ENCODE data around the gene ABLIM1. TPM values are rescaled to one million over a fixed set of nuclear protein-coding genes. Genes with fewer than 3 reads are reported as not detected.

Gene ABLIM1
- total RNA-seq, 2 donors from 2014 or later: 79.4 to 123 TPM

DNA sequence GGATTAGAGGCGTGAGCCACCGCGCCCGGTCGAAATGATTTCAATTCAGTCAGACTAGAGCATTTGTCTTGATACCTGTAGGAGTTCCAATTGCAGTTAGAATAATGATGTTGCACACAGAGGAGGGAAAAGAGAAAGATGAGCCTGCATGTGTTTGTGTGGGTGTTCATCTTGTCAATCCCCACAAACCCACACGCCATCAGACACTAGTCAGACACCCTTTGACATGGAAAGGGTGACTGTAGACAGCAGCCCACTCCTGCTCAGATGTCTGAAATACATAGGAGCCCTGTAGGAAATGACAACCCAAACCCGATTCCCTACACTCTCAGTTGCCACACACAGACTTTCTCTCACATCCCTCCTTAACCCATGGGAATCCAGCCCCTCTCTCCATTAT, 92.0 kb downstream of the ABLIM1 start:
- intact Hi-C loops (cut with DNase I): no loop called here
- DNase-seq (ENCODE audit: low spot score): no peak

DNA sequence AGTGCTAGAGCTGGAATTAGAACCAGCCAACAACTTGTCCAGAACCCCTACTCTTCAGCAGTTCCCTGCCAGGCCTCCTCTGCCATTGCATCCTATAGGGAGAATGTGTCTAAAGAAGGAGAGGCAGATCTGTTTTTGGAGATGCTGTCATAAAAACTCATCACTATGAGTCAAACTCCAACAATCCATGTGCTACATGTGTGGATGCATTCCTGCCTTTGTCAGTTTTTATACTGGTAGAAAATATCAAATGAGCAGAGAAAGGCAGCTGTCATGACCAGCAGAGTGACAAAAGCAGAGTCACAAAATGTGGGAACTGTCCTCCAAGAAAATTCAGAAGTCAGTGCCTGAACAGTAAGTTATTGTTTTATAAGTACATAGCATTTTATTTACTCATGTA, 93.0 kb downstream of the ABLIM1 start:
- intact Hi-C loops (cut with DNase I): no loop called here
- DNase-seq (ENCODE audit: low spot score): no peak

DNA sequence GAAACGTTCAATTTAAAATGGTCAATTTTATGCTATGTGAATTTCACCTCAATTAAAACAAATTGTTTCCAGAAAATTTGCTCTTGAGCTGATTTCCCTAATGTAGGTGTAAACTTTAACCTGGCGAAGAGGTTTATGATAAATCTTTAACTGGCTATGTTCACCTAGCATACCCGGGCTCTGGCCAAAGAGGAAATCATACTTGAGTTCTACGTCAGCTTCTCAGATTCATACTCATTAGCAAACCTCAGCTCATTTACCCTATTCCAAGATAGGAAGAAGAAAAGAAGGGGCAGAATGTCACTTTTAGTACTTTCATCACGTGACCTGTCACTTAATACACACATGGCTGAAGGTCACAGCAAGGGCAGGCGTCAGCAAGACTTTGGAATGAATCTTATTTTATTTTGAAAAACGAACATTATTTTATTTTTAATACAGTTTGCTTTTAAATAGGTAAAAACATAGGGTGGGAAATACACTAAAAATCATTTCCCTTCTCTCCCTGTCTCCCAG, 97.0 kb downstream of the ABLIM1 start:
- no peak for DNase-seq (ENCODE audit: low spot score)
- intact Hi-C loops (cut with DNase I): no loop called here

- intact Hi-C loops (cut with DNase I): no loop called here
- DNase-seq (ENCODE audit: low spot score): no peak
Observed at GRCh38 chr10:114560144-114560543, 97.9 kb downstream of the ABLIM1 start.

DNA sequence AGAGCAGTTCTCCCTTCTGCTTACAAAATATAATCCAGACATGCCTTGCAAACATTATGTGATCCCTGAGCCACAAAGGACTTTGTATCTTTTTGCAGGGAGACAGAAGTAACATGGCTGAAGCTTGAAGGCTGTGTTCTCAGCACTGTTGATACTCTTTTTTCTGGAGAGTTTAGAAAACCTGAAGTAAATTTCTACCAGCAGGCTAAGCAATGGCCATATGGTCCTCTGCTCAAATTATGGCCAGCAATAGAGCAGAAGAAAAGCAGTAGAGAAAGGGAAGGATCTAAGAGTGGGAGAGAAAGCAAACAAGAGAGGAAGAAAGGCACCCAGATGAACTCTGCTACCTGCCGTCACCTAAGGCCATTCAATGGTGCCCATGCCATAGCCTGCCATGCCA, 98.4 kb downstream of the ABLIM1 start:
- intact Hi-C loops (cut with DNase I): loop anchor here in 1 of 2 donors (5.0 kb wide), 1 partner anchor 943 kb away; no protein-coding TSS in a partner anchor
- DNase-seq (ENCODE audit: low spot score): no peak

GRCh38 chr10:114557854-114558253, 100.2 kb downstream of the ABLIM1 start:
- no peak for DNase-seq (ENCODE audit: low spot score)
- intact Hi-C loops (cut with DNase I): loop anchor here in 1 of 2 donors (5.0 kb wide), 1 partner anchor 944 kb away; no protein-coding TSS in a partner anchor

DNA sequence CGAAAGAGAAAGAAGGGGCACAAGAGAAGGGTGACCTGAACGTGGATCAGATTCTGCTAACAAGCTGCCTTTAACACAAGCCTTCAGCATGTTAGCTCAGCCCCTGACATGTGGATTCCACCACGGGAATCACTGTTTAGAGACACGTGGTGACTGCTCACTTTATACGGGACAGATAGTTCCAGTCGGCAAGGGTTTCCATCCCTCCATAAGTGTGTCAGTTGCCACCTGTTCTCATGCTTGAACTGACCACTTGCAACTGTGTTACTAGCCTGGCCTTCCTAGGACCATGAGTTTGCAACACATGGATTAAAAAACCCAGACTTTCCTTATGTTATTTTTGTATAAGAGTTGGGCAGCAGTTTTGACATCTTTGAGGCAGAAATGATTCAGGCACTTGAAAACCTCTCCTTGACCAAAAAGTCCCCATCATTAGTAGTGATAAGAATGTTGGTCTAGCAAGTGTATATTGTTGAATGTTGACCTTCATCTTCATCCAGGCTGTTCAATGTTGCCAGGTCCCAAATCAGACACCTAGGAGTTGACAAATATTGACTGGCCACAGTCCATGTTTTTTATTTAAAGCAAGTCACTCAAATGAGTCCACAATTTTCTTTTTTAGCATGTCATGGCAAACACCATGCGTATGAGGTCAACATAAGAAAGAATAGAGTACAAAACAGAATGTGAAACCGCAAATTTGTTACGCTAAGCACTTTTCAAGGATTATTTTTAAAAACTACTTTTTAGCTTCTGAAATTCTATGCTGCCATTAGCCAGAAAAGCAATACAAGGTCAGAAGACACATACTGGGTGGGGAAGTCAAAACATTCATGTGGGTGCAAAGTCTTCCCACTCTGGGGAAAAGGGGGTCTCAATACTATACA, 101.6 kb downstream of the ABLIM1 start:
- intact Hi-C loops (cut with DNase I): loop anchor here in 1 of 2 donors (5.0 kb wide), 1 partner anchor 946 kb away; no protein-coding TSS in a partner anchor
- DNase-seq (ENCODE audit: low spot score): no peak

DNA sequence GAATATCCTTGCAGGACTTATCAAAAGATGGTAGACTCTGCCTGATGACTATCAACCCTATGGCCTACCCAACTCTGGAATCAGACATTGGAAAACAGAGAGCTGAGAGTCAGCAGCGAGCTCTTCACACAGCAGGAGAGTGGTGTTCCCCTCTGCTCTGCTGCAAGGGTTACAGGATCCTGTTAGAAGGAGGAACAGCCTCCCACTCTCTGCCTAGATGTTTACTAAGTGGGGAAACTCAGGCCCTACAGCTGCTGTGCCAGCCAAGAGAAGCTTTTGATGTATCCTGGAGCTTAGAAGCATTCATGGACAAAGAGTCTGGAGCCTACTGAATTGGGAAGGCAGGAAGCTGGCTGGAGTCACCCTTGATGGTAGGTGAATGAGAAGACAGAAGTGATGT, 104.6 kb downstream of the ABLIM1 start:
- no peak for DNase-seq (ENCODE audit: low spot score)
- intact Hi-C loops (cut with DNase I): loop anchor here in 1 of 2 donors (5.0 kb wide), 2 partner anchors 144 to 229 kb away; no protein-coding TSS in a partner anchor

DNA sequence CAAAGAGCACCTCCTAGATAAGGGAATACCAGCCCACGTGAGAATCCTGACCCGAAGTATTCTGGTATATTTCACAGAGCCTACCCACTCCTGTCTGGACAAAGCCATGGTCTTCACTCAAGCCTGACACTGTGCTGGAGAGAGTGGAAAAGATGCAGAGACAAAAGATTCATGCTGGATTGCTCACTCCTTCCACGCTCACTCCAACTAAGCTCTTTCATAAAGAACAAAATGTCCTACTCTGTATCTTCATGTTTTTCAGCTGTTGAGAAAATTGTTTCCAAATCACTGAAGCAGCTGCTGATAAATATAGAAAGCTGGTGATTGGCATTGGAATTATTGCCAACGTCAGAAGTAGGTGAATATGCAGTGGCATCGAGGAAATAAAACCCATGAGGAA, 106.0 kb downstream of the ABLIM1 start:
- intact Hi-C loops (cut with DNase I): loop anchor here in 1 of 2 donors (5.0 kb wide), 2 partner anchors 145 to 230 kb away; no protein-coding TSS in a partner anchor
- no peak for DNase-seq (ENCODE audit: low spot score)

GRCh38 chr10:114551636-114551972, 106.5 kb downstream of the ABLIM1 start:
- intact Hi-C loops (cut with DNase I): loop anchor here in 1 of 2 donors (5.0 kb wide), 2 partner anchors 146 to 231 kb away; no protein-coding TSS in a partner anchor
- no peak for DNase-seq (ENCODE audit: low spot score)

DNA sequence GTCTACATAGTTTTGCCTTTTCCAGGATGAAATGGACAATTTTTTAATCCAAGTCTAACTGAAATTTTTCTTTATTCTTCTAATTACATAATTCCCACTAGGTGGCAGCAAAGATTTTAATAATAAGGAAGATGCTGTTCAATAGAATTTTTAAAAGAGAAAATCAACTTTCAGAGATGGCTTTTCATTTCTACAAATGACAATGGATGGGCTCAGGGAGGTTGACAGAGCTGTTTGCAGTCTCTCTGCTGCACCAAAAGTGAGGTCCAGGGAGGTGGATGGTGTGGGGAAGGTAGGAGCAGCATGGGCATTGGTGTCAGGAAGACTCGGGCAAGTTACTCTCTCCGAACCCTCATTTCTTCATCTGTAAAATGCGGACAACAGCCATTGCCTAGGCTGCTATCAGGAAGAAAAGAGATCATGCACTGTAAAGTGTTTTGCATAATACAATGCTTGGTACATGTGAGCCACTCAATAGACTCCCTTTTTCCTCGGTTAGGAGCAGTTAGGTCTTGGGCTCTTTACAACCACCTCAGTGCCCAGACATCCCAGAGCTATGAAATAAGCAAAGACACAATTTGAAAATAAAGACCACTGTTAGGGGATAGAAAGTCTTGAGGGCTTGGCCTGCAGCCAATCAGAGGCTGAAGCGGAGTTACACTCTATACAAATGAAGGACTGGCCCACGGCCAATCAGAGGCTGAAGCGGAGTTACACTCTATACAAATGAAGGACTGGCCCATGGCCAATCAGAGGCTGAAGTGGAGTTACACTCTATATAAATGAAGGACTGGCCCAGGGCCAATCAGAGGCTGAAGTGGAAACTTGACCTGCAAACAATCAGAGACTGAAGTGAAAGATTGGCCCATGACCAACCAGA, 107.1 kb downstream of the ABLIM1 start:
- intact Hi-C loops (cut with DNase I): loop anchor here in 1 of 2 donors (5.0 kb wide), 2 partner anchors 146 to 231 kb away; no protein-coding TSS in a partner anchor
- peak; percentile 81 for DNase-seq (ENCODE audit: low spot score)

DNA sequence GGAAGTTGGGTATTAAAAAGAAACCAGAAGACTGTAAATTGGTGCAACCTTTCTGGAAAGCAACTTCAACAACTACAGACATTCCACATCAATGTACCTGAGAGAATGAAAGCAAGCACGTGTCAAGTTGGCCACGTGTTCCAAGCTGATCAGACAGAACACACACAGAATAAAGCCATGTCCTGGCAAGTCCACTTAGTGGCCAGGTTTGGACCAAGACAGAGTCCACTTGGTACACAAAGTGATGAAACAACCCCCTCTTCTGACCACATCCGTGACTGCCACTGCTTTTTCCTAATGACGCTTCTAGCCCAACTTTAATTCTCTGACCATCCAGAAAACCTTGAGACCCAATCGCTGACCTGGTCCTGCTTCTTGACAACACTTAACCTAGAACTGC, 109.4 kb downstream of the ABLIM1 start:
- no peak for DNase-seq (ENCODE audit: low spot score)
- intact Hi-C loops (cut with DNase I): loop anchor here (10.0 kb wide), 2 partner anchors 74 to 236 kb away; no protein-coding TSS in a partner anchor

DNA sequence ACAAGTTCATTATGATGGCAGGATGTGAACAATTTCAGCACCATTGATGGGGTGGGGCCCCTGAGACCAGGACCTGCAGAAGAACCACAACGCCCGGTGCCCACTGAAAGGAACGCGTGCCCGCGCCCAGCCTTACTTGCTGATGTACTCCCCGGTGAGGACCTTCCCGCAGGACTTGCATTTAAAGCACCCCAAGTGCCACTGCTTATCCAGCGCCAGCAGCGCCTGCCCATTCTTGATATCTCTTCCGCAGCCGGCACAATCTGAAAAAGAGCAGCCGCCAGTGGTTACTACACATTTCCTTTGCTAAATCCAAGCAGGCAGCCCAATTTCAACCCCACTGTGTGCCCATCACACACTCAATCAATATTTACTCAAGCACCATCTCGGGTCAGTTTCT, 110.6 kb downstream of the ABLIM1 start:
- intact Hi-C loops (cut with DNase I): loop anchor here (10.0 kb wide), 2 partner anchors 73 to 237 kb away; no protein-coding TSS in a partner anchor
- no peak for DNase-seq (ENCODE audit: low spot score)

DNA sequence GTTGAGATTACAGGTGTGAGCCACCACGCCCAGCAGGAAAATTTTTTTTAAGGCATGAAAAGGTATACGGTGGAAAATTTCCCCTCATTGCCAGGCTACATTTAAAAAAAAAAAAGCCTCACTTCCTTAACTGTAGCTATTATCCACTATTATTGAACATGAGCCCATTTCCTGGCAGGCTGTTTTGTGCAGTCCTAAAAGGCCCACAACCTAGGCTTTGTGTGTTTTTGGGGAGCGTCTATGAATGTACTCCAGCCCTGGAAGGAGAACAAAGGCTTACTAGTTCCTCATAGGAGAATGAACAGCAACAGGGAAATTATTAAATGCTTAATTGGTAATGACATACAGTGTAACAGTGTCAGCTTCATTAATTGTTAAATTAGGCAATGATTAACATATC, 111.0 kb downstream of the ABLIM1 start:
- DNase-seq (ENCODE audit: low spot score): no peak
- intact Hi-C loops (cut with DNase I): loop anchor here (10.0 kb wide), 2 partner anchors 72 to 238 kb away; no protein-coding TSS in a partner anchor

- intact Hi-C loops (cut with DNase I): loop anchor here (10.0 kb wide), 2 partner anchors 71 to 239 kb away; no protein-coding TSS in a partner anchor
- no peak for DNase-seq (ENCODE audit: low spot score)
Observed at GRCh38 chr10:114545819-114546218, 112.3 kb downstream of the ABLIM1 start.

- intact Hi-C loops (cut with DNase I): loop anchor here (10.0 kb wide), 2 partner anchors 70 to 240 kb away; no protein-coding TSS in a partner anchor
- no peak for DNase-seq (ENCODE audit: low spot score)
Observed at GRCh38 chr10:114545071-114545470, 113.0 kb downstream of the ABLIM1 start.

- no peak for DNase-seq (ENCODE audit: low spot score)
- intact Hi-C loops (cut with DNase I): loop anchor here (10.0 kb wide), 2 partner anchors 69 to 241 kb away; no protein-coding TSS in a partner anchor
Observed at GRCh38 chr10:114544045-114544659, 113.9 kb downstream of the ABLIM1 start.

DNA sequence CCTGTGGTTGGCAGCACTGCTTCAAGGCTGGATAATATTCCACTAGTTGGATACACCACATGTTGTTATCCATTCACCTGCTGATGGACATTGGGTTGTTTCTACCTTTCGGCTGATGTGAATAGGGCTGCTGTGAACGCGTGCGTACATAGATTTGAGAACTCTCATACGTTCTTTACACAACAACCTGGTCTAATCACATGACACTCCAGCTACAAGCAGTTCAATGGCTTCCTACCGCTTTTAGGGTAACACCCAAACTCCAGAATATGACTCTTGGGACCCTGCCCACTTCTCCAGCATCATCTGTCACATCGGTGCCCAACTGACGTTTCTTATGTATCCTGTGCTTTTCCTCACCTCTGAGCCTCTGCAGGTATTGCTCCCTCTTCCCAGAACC, 114.6 kb downstream of the ABLIM1 start:
- no peak for DNase-seq (ENCODE audit: low spot score)
- intact Hi-C loops (cut with DNase I): loop anchor here (10.0 kb wide), 2 partner anchors 69 to 241 kb away; no protein-coding TSS in a partner anchor
